Neural cell (in vitro differentiated cells): ENCODE measurements around the gene PIKFYVE. TPM values are rescaled to one million over a fixed set of nuclear protein-coding genes. Genes with fewer than 3 reads are reported as not detected.

Experiments used
- H2AFZ ChIP-seq: fragments of 200-600, 300-800 bp; sonication (generic), shearing (Covaris generic); 2 replicates; pipeline ENCODE4 v1.6.0; 2014; ENCODE audit warnings: low read depth, mild to moderate bottlenecking, antibody characterized with exemption, low read length, moderate library complexity
- H3F3A ChIP-seq: fragments of 200-600 bp; shearing (Covaris generic); 2 replicates; pipeline ENCODE4 v1.6.1; 2016; ENCODE audit warnings: mild to moderate bottlenecking, moderate library complexity, mixed read lengths, antibody characterized with exemption, low read length; ENCODE audit not compliant: insufficient read depth, poor library complexity, severe bottlenecking
- H3K27ac ChIP-seq: fragments of 200-600, 300-800 bp; sonication (generic), shearing (Covaris generic); 2 replicates; pipeline ENCODE4 v1.5.1; 2014; ENCODE audit warnings: mild to moderate bottlenecking, low read length, moderate library complexity
- H3K27me3 ChIP-seq: fragments of 300-800, 200-600 bp; sonication (generic), shearing (Covaris generic); 2 replicates; pipeline ENCODE4 v1.6.0; 2014; ENCODE audit warnings: mild to moderate bottlenecking, low read depth, low read length, moderate library complexity; ENCODE audit not compliant: insufficient read depth
- H3K36me3 ChIP-seq: fragments of 300-800, 200-600 bp; sonication (generic), shearing (Covaris generic); 2 replicates; pipeline ENCODE4 v1.5.1; 2014; ENCODE audit warnings: mild to moderate bottlenecking, antibody characterized with exemption, low read length, moderate library complexity; ENCODE audit not compliant: insufficient read depth
- H3K4me2 ChIP-seq: fragments of 300-800, 200-600 bp; sonication (generic), shearing (Covaris generic); 2 replicates; pipeline ENCODE4 v1.6.0; 2014; ENCODE audit warnings: mild to moderate bottlenecking, low read length
- H3K4me3 ChIP-seq: fragments of 300-800, 200-600 bp; sonication (generic), shearing (Covaris generic); 2 replicates; pipeline ENCODE4 v1.5.1; 2014; ENCODE audit warnings: mild to moderate bottlenecking, low read length, moderate library complexity
- H3K79me2 ChIP-seq: fragments of 200-600 bp; shearing (Covaris generic); replicated peaks from 2 replicates; pipeline ENCODE4 v1.6.0; 2014; ENCODE audit warnings: mild to moderate bottlenecking, low read length, moderate library complexity; ENCODE audit not compliant: insufficient read depth
- H3K9ac ChIP-seq: fragments of 300-800, 200-600 bp; sonication (generic), shearing (Covaris generic); 2 replicates; pipeline ENCODE4 v1.6.1; 2016; ENCODE audit warnings: mild to moderate bottlenecking, low read length, mixed read lengths
- H3K9me2 ChIP-seq: fragments of 200-600 bp; shearing (Covaris generic); 2 replicates; pipeline ENCODE4 v1.6.1; 2016; ENCODE audit warnings: mild to moderate bottlenecking, low read length, mixed read lengths; ENCODE audit not compliant: insufficient read depth
- H3K9me3 ChIP-seq: fragments of 200-600, 300-800 bp; sonication (generic), shearing (Covaris generic); 2 replicates; pipeline ENCODE4 v1.6.1; 2016; ENCODE audit warnings: mild to moderate bottlenecking, mixed run types, low read length, moderate library complexity, mixed read lengths
- H4K20me1 ChIP-seq: fragments of 200-600 bp; shearing (Covaris generic); 2 replicates; pipeline ENCODE4 v1.6.1; 2016; ENCODE audit warnings: mild to moderate bottlenecking, mixed run types; ENCODE audit not compliant: insufficient read depth
- CTCF ChIP-seq: fragments of 450-650 bp; IDR thresholded peaks from 2 replicates; pipeline ENCODE4 v1.5.1; 2014; ENCODE audit warnings: antibody characterized with exemption, mild to moderate bottlenecking, moderate library complexity; ENCODE audit not compliant: poor library complexity, severe bottlenecking
- EP300 ChIP-seq: fragments of 450-650 bp; conservative IDR thresholded peaks from 2 replicates; pipeline ENCODE4 v1.6.1; 2014; ENCODE audit warnings: antibody characterized with exemption, mild to moderate bottlenecking, moderate library complexity; ENCODE audit not compliant: poor library complexity, severe bottlenecking
- EZH2 ChIP-seq: fragments of 200-600, 300-800 bp; shearing (Covaris generic), sonication (generic); IDR thresholded peaks from 2 replicates; pipeline ENCODE4 v1.6.1; 2014; ENCODE audit warnings: antibody characterized with exemption, low read length, borderline replicate concordance, mild to moderate bottlenecking; ENCODE audit not compliant: insufficient read depth, poor library complexity, severe bottlenecking
- MXI1 ChIP-seq: fragments of 450-650 bp; conservative IDR thresholded peaks from 2 replicates; pipeline ENCODE4 v1.6.1; 2014; ENCODE audit warnings: antibody characterized with exemption, mild to moderate bottlenecking; ENCODE audit not compliant: poor library complexity, severe bottlenecking
- POLR2AphosphoS5 ChIP-seq: IDR thresholded peaks from 2 replicates; pipeline ENCODE4 v1.6.1; 2012
- RAD21 ChIP-seq: fragments of 450-650 bp; conservative IDR thresholded peaks from 2 replicates; pipeline ENCODE4 v1.6.1; 2014; ENCODE audit warnings: antibody characterized with exemption, mild to moderate bottlenecking, moderate library complexity
- REST ChIP-seq: IDR thresholded peaks from 2 replicates; pipeline ENCODE4 v1.6.1; 2012; ENCODE audit warnings: borderline replicate concordance
- SMC3 ChIP-seq: fragments of 450-650 bp; conservative IDR thresholded peaks from 2 replicates; pipeline ENCODE4 v1.6.1; 2014; ENCODE audit warnings: antibody characterized with exemption, mild to moderate bottlenecking, moderate library complexity; ENCODE audit not compliant: poor library complexity
- TAF1 ChIP-seq: IDR thresholded peaks from 2 replicates; pipeline ENCODE4 v1.6.1; 2012; ENCODE audit warnings: low read depth
- polyA plus RNA-seq: library from polyadenylated mRNA; depleted of rRNA; stranded (reverse); fragments of >200 nt; gene quantifications from 2 replicates; pipeline ENCODE4 v1.2.3, GENCODE V29; 2014

The PIKFYVE gene
- polyA plus RNA-seq, 1 donor from 2014 or later: 27.1 TPM

- no peaks in the 10 kb centered on the region for H3K27me3 ChIP-seq
Observed at GRCh38 chr2:208360259-208361076, 94.4 kb downstream of the PIKFYVE start.

GRCh38 chr2:208361077-208361441 lies 95.0 kb downstream of the PIKFYVE start:
- Histone ChIP-seq H3K9ac (no peak overlapping the region), H3K79me2 (no peaks in the 10 kb centered on the region), H3K36me3 (no peaks in the 10 kb centered on the region), H3K4me3 (no peak overlapping the region), H3F3A (no peaks in the 10 kb centered on the region), H3K4me2 (no peak overlapping the region), H3K9me3 (peaks cover 12% of the 10 kb centered on the region), H3K27me3 (no peaks in the 10 kb centered on the region), H3K27ac (no peak overlapping the region), H4K20me1 (no peaks in the 10 kb centered on the region), H3K9me2 (no peaks in the 10 kb centered on the region), H2AFZ (no peak overlapping the region)
- TF ChIP-seq CTCF (no peak), TAF1 (no peak), EZH2 (no peak), SMC3 (no peak), RAD21 (no peak), EP300 (no peak), MXI1 (no peak), POLR2AphosphoS5 (no peak)

More at GRCh38 chr2:208360259-208361076, 94.4 kb downstream of the PIKFYVE start:
- H3K4me3 ChIP-seq: no peak overlapping the region
- H3F3A ChIP-seq: no peaks in the 10 kb centered on the region
- no peaks in the 10 kb centered on the region for H4K20me1 ChIP-seq
- no peak overlapping the region for H3K9ac ChIP-seq
- no peak for TF ChIP-seq EP300
- no peak for TF ChIP-seq MXI1
- no peak for TF ChIP-seq EZH2
- TF ChIP-seq TAF1: no peak
- no peak for TF ChIP-seq POLR2AphosphoS5
- TF ChIP-seq REST: no peak
- H3K4me2 ChIP-seq: no peak overlapping the region
- no peak overlapping the region for H3K27ac ChIP-seq
- H2AFZ ChIP-seq: no peak overlapping the region
- no peaks in the 10 kb centered on the region for H3K79me2 ChIP-seq
- no peaks in the 10 kb centered on the region for H3K36me3 ChIP-seq
- no peaks in the 10 kb centered on the region for H3K9me2 ChIP-seq
- peaks cover 12% of the 10 kb centered on the region for H3K9me3 ChIP-seq
